HG03439 (cell line): Measurements from ENCODE around the gene SEZ6L.

Experiments used
- ATAC-seq: cut with Tn5 transposase; IDR thresholded peaks from one replicate; pipeline ENCODE4 v1.9.1; 2021; ENCODE audit warnings: mild to moderate bottlenecking, moderate library complexity; ENCODE audit not compliant: unreplicated experiment

The SEZ6L gene

GRCh38 chr22:26172389-26172990, 3.2 kb downstream of the SEZ6L start:
- no peak for ATAC-seq

DNA sequence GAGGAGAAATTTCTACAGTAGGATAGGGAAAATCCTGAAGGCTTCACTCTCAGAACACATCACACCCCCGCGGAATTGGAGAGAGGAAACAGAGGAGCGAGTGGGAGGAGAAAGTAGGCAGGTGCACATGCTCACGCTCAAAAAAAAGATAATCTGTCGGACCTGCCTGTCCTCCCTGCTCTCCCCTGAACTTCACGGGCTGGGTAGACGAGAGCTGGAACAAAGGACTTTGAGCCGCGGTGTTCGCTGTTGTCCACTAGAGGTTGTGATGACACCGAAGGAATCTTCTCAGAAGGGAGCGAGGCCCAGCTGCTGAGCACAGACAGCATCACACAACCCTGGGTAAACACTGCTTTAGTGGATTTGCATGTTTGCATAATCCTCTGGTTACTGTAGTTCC, 5.0 kb downstream of the SEZ6L start:
- ATAC-seq: no peak

DNA sequence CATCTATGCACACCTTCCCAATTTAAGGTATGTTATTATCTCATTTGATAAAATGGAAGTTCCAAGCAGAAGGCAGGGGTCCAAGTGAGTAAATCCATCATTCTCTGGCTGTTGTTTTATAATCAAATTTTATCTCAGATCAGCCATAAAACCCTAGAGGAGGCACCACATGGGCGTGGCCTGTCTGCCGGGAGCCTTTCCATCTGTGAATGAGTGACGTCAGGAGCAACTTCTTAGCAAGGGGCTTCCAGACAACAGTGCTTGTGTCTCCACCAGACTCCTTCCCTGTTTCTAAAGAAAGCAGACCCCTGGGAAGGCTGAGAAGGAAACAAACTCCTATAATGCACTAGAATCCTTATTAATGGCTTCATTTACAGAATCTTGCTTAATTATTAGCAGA, 13.5 kb downstream of the SEZ6L start:
- no peak for ATAC-seq

DNA sequence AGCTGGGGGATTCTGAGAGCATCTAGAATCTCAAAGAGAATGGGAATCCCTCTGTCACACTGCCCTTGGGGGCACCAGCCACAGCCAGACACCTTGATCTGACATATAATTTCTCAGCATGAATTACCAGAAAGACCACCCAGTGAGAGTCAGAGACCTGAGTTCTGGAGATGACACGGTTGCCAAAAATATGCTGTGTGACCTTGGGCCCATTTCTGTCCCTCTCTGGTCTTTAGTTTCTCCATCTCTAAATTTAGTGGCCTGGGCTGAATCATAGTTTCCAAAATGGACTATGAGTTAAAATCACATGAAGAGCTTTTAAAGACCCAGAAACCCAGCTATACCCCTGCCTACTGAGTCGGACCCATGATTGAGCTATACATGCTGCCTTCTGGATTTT, 15.9 kb downstream of the SEZ6L start:
- ATAC-seq: no peak

- no peak for ATAC-seq
These were observed 19.1 kb downstream of the SEZ6L start for GRCh38 chr22:26188341-26188740.

DNA sequence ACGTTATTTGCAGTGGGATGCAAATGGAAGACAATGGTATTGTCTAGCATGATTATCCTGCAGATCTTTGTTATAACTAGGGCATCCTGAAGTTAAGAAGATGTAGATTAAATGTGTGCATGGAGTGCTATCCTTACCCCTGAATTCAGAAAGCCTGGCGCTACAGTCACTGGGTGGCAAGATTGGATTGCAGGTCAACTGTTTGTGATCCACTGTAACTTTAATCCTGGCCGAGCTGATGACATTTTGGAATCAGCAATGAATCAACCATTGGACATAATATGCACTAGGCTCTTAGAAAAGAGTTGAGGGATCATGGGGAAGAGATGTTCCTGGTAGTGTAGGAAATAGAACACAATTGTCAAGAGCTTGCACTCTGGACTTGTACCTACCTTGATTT, 25.1 kb downstream of the SEZ6L start:
- ATAC-seq: no peak

DNA sequence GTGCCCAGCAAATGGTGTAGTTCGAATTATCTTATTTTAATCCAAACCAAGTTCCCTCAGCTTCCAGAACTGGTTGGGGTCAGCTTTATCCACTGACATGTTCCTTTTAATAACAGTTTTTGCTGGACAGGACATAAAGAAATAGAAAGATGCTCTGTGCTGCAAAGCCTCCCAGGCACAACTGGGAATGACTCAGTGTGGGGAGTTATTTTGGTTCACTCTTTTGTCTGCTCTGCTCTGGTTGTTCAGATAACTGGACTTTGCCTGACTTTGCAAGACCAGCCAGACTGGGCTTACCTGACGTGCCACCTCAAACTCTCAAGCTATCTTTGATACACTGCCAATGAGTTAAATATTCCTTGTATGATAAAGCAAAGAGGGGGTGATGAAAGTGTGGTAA, 25.6 kb downstream of the SEZ6L start:
- no peak for ATAC-seq

GRCh38 chr22:26196657-26197056, 27.4 kb downstream of the SEZ6L start:
- ATAC-seq: no peak

GRCh38 chr22:26197425-26197824, 28.2 kb downstream of the SEZ6L start:
- no peak for ATAC-seq

DNA sequence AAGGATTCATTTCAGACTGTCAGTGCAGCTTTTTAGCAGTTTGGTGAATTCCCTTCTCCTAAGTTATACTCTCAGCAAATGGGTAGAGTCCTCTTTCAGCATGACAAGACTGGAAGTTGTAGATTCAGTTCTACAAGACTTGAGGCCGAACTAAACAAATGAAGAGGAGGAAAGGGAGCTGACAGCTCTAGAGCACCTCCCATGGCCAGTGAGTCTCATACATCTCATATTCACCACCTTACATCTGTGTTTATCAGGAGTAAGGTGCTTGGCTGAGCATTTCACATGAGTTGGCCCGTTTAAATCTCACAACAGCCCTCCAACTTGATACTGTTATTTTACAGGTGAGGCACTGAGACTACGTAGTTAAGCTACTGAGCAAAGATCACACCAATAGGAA, 30.4 kb downstream of the SEZ6L start:
- no peak for ATAC-seq

- no peak for ATAC-seq
These were observed 33.1 kb downstream of the SEZ6L start for GRCh38 chr22:26202280-26202924.

GRCh38 chr22:26205494-26205893, 36.2 kb downstream of the SEZ6L start:
- ATAC-seq: no peak

DNA sequence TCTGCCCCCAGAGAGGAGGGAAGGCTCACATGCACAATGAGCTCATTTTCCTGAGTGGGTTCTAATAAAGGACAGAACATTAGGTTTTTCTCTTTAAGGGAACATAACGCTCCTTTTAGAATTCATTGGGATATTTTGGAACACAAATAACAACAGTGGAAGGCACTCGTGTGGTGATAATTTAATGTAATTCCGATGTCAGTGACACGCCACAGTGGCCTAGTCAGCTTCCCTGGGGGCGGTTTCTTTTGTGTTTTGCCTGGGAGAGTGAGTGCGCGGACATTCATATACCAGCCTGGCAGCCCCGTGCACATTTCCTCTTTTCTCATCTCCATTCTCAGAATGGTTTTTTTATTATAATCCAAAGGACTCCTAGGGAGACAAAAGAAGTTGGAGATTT, 41.1 kb downstream of the SEZ6L start:
- no peak for ATAC-seq

- ATAC-seq: no peak
These were observed 44.6 kb downstream of the SEZ6L start for GRCh38 chr22:26213826-26214225.

DNA sequence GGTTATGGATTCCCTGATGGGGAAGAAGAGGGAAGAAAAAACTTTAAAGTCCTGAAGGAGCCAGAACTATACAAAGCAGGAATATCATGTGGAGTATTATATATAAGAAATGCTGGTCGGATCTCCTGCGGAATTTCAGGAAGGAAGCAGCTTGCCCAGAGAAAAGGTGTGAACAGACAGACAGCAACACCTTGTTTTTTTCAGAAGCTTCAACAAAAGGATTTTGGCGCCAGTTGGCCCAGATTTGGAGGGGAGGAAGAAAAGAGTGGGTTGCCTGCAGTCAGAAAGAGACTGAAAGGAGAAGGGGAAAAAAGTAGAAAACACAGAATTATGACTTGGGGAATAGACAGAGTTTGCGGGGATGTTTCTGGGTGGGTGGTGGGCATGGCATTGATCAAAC, 45.2 kb downstream of the SEZ6L start:
- ATAC-seq: no peak

DNA sequence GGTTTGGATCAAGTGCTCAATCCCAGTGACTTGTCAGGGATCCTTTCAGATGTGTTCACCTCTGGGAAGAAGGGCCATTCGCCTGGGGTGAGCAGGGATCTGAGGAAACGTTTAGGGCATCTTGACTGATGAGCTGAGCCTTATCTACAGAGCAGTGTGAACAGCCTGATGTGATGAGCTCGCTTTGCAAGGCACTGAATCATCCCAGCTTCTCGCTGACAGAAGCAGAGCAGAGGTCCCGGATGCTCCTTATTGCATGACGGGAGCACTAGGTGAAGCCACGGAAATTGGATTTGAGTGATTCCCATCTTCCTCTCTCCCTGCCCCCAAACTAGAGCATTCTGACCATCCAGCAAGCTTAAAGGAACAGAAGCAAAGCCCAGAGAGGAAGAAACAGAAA, 46.5 kb downstream of the SEZ6L start:
- ATAC-seq: no peak

GRCh38 chr22:26225207-26225606, 55.9 kb downstream of the SEZ6L start:
- no peak for ATAC-seq

DNA sequence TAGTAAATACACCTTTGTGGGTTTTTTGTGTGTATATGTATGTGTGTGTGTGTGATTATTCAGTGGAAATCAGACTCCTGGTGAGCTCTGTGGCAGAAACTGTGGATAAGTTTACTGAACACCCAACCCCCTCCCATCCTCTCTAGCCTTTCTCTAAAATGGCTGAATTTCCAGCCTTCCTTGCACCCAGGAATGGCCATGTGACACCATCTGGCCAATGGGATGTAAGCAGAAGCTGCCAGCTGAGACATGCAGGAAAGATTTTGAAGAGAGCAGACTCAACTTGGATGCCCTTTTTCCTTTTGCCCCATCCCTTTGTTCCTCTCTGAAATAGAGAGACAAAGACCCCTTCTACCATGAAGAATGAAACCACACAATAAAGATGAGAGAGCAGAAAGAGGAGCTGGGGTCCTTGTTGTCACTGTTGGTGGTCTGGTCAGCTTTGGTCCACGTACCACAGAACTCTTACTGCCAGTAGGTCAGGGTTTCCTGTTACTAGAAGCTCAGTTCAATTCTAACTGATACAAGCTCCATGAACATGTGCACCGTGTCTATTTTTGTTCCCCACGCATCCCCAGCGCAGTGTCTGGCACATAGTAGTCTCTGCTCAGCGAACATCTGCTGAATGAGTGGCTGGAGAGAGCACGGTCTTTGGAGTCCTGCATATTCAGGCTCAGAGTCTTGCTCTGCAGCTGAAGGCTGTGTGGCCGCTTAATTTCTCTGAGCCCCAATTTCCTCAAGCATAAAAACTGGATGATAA, 57.5 kb downstream of the SEZ6L start:
- ATAC-seq: no peak

GRCh38 chr22:26229910-26230309, 60.6 kb downstream of the SEZ6L start:
- ATAC-seq: no peak

DNA sequence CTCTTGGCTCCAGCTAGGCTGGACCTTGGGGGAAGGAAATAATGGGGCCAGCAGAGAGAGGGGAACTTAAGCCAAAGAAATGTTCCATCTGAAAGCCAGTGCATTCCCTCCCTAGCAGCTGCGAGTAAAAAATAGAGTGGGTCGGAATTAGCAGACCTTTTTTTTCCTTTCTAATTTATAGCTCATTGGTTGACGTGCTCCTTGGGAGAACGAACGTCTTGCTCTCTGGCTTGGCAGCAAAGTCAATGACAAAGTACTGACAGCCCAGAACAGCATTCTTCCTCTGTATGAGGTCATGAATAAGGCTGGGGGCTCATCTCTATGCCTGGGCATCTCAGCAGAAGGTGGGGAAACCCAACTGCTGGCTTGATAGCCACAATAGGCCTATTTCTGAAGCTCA, 65.0 kb downstream of the SEZ6L start:
- ATAC-seq: no peak

DNA sequence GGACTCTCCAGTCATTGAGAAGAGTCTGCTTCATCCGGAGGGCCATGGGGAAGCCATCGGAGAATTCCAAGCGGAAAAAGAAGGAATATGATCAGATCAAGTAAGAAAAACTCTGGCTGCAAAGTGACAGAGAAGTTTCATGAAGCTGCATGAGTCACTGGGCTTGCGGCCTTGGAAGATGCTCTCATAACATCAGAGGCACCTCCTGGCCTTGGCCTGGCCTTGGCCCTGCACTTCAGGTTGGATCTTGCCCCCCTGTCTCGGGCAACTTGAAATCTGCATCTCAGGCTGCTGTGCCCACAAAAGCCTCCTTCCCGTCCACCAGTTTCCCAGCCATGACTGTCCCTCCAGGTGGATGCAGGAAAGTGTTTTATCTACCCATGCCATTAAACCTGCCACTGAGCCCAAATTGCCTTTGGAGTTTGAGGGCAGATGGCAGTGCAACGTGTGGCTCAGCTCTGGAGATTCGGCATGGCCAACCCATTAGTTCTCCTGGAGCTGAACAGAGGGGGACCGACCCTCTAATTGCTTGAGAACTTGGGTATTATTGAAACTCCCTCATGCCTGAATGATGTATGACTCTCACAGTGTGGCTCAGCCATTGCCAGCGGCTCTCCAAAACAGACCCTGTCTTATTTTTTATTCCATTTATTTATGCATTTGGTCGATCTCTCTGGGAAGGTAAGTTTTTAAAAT, 66.7 kb downstream of the SEZ6L start:
- ATAC-seq: no peak

GRCh38 chr22:26236991-26237390, 67.7 kb downstream of the SEZ6L start:
- ATAC-seq: no peak
